Activated CD4-positive, alpha-beta T cell treated with anti-CD3 and anti-CD28 coated beads, Interleukin-2, amount 50 U/mL, for 1 hour (primary cell): ENCODE data around the gene VAV2.

ENCODE experiments used
- DNase-seq: peaks from one replicate; pipeline ENCODE4 v3.0.0-alpha.2; 2020

The VAV2 gene

DNA sequence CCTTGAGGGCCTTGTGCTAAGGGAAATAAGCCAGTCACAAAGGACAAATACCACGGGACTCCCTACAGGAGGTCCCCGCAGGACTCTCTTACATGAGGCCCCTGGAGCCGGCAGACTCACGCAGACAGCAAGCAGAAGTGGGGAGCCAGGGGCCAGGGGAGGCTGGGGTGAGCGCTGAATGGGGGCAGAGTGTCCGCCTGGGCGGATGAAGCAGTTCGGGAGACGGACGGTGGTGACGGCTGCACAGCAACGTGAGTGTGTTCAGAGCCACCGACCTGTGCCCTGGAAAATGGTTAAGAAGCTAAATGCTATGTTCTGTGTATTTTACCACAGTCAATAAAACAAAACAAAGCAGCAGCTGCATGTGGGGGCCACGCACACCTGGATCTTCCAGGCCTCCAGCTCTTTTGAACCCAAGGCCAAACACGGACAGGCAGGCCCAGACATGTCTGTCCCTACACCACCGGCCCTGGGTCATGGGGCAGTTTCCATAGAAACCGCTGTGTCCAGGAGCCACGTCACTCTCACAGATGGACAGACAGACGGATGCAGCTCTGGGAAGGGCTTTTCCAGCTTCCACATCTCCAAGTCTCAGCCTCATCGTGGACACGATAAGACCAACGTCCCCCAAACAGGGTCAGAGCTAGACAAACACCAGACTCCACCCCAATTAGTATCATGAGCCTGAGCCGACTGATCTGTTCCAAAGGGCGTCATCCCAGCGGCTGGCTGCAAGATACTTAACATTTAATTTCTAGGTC is 103.9 kb downstream of the VAV2 start:
- DNase-seq: no peak

DNA sequence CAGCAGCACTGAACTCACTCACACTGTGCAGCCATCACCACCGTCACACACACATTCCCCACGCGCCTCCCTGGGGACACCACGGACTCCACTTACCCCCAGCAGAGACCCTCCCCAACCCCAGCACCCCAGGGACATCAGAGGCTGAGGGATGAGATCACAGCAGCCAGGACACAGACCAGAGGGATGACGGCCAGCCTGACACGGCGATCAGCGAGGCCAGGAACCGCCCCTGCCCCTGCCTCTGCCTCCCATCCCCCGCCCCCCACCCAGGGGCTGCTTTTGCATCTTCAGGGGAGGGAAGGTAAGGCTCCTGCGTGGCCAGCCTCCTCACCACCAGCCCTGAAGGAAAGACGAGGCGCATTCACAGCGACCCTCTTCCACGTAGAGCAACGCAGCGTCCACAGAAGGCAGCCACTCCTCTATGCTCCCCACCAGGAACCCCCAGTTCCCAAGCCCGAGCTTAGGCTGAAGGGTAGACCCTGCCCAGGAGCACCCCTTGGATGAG is 104.5 kb downstream of the VAV2 start:
- DNase-seq: no peak

DNA sequence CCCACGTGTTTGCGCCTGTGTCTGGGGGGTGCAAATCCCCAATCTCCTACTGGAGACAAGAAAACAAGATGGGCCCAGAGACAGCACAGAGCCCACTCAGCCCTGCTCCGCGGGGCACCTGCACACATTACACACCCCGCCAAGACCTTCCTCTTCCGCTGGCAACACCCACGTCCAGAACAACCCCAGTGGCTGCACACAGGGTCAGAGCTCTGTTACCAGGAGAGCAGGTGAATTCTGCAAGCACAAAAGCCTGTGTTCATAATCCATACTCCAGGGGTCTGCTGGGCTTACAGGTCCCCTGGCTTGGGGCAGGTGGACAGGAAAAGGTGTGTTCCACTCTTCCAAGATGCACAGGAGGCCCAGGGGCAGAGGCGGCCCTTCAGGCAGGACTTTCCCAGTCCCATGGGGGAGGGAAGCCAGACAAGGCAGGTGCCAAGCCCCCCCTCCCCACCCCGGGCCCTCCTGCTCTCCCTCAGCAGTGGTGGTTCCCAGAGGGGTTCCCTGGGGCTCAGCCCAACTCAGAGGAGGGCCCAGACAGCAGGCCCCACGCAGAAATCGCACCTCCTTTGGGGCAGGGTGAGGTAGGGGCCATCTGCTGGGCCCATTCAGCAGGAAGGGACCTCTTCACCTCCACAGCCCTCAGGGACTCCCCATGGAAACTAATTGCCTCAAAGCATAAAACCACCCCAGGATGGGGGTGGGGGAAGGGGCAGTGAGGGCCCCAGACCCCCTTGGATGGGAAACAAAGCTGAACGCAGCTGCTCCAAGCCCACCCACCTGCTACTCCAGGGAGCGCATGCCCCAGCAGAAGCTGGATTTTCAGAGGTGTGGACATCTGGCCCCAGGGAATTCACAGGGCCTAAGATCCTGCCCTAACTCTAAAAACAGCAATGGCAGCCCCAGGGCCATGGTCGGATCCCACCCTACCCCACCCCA is 105.3 kb downstream of the VAV2 start:
- no peak for DNase-seq

DNA sequence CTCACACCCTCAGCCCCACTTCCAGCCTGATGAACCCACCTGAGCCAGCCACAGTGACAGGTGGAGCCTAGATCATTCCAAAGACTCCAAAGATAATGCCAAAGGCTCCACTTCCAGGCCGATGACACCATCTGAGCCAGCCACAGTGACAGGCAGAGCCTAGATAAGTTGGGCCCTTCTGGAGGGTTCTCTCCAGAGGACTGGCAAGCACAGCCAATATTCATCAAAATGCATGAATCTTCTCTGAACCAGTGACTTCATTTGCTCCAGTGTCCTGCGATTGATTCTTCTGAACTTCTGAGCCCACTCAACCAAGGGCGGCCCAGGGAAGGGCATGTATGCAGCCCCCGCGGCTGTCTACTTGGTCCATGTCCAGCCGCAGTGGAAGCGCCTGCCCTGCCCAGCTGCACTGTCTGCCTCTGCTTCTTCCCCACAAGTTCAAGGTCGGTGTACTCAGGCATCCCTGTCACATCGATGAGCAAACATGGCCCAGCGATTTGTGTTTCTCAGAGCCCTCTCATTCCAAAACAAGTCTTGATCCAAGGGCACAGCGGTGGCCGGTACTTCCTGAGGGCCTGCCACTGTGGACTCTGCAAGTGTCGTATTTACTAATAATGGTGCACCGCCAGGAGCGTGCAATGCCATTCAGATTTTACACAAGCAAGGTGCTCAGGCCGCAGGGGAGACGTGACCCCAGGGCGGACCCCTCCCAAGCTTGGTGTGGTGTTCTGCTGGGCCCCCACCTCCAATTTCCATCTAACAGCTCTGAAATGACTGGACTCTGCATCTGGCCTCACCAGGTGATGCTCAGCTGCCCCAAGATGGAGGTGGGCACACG is 107.0 kb downstream of the VAV2 start:
- no peak for DNase-seq

DNA sequence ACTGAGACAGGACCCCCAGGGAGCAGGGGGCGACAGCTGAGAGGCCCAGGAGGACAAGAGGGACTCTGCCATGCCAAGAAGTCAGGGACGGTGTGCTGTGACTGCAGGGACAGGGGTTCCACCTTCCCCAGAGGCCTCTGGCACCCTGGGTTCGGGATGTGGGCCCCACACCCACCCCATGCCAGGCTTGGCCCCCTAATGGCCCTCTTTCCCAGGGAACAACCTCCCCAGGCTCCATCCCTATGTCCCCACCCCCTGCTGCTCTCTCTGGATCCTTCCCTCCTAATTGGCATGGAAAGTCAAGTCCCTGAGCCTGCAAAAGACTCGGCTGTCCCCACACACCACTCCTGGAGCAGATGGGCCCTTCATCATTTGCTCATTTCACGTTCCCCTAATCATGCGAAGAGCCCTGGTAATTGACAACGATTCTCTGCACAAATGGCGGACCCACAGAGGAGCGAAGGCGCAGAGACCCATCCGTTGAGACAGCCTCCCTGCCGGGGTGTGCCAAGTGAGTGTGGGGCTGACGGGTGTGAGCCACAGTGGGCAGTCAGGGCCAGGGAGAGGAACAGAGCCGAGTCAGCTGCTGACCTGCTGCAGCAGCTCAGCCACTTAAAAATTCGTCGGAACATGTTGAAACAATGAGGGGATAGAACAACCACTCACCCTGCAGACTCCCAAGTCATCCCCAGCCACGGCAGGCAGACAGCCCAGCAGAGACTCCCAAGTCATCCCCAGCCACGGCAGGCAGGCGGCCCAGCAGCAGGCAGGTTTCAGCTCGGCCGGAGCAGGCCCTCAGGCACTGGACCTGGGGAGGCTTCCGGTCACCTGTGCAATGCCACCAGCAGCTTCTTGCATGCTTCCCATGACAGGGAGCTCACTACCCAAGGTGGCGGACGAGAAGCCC is 109.0 kb downstream of the VAV2 start:
- no peak for DNase-seq

DNA sequence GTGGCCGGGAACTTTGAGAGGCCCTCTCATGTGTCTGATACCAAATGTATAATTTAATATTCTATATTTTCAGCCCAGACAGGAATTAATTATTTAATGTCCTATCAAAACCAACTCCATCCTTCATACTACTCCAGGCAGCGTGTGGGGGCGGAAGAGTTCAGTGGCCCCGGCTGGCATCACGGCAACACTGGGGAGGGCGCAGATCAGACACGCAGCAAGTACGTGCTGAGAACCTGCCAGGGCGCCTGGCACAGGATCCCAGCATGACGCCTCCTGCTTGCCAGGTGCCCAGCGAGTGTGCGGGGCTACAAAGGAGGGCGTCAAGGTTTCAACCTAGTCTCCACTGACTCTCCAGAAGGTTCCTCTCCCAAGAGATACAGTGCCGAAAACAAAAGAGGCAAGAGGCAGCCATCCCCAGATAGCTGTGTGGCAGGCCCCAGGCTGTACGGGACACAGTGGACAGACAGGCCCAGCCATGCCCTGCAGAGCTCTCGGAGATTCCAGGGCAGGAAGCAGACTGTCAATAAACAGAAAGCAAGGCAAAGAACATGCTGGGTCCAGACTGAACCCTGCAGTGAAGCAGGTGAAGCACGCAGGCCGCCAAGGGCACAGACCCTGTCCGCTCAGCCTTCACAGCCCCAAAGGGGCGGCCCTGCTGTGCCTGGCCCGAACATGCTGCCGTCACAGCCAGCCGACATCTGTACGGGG is 110.3 kb downstream of the VAV2 start:
- no peak for DNase-seq

DNA sequence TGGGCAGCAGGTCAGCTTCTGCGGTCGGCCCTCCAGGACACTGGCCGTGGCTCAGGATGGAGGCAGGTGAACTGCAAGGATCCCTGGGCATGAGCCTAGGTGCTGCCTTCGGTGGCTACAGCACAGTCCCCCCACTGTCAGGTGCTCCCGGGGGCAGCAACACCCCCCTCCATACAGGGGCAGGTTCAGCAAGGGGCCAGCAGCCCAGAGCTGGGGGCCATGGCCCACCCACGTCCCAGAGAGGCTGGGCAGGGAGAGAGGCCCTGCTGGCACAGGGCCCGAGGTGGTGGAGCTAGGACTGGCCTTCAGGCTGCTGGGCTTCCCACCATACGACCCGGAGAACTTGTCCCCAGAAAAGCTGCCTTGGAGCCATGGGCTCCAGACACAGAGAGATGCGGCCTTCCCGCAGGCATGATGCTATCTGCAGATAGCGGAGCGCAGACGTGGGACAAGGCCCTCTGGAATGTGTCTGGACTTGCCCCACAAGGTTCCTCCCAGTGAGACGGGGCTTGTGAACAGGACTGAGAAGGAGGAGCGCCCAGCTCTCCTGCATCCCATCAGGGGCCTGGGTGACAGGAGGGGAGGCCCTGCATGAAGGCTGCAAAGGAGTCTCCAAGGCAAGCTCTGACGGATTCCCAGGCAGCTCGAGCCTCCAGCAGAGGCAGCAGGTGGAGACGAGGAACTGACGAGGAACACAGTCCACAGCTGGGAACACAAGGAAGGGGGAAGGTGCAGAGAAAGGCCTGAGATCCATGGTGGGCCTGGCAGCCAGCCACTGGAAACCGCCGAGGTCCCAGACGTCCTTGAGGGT is 111.1 kb downstream of the VAV2 start:
- no peak for DNase-seq

DNA sequence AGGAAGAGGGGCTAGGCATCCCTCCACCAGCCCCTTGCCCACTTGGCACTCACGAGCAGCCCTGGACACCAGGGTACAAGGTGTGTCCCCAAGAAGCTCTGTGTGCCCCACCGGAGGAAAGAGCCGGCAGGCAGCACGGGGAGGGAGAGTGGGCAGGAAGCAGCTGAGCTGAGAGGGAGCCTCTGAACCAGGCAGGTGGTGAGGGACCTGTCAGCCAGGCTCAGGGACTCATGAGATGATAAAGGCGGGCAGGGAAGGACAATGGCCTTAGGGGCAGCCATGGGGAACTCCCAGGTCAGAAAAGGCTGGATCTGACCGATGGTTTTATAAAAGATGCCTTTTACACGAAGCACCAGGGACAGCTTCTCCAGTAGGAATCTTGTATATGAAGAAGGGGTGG is 112.0 kb downstream of the VAV2 start:
- DNase-seq: no peak

DNA sequence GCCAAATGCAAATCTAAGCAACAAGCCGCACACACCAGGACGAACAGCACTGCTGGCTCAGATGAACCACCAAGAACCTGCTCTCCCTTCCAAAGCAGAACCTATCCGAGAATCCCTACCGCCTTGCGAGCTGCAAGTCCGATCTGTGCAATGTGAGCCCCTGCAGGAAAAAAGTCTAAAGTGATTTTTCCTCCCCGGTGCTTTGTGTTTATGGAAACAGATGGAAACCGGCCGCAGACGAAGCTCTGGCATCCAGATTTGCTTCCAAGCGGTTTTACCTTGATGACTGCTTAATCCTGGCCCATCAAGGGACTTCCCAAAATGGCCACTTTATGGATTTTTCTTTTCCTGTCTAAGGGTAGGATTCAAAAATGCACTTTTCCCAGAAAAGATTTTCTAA is 112.5 kb downstream of the VAV2 start:
- no peak for DNase-seq

DNA sequence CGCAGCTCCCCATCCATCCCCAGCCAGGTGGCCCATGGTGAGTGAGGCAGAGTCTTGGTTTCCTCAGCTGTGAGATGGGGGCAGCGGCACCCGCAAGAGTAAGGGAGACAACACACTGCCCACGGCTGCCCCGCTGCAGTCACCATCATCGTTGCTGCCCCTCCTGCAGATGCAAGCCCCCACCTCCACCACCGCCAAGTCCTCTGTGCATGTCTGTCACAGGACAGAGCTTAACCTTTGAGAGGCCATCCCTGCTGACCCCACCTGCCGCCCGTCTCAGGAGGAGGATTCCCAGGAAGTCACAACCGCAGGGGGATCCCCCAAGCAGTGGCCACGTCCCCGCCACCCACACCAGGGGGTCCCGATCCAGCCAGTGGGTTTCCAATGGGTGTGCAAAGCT is 113.7 kb downstream of the VAV2 start:
- no peak for DNase-seq

DNA sequence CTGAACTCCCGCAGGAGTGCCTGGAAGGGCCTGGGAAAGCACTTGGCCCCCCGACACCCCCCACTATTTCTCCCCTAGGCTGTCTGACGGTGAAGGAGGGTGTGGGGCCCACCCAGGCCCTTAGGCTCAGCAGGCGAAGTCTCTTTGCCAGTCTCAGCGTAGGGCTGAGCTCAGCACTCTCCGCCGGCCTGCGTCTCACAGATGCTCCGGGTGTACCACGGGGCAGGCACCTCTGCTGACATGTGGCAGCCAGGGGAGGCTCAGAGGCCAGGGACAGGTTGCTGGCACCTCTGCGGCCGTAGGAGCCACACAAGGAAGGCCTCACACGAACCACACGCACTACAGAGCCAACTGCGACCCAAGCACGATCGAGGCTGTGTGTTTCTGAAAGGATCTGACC is 114.2 kb downstream of the VAV2 start:
- no peak for DNase-seq

DNA sequence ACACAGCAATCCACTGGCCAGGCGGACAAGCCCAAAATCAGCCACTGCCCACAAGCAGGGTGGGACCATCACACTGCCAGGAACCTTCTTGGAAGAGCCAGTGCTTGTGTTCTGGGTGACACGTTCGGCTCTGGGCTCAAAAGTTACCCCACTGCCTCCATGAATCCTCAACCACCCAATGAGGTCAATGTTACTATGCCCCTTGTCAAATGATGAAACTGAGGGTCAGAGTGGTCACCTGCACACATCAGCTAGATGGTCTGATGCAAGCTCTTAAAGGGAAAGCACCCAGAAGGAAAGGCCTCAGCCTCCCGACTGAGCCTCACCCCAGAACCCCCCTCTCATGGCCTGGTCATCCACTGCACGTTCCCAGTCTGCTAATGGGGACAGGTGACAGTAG is 114.8 kb downstream of the VAV2 start:
- no peak for DNase-seq

DNA sequence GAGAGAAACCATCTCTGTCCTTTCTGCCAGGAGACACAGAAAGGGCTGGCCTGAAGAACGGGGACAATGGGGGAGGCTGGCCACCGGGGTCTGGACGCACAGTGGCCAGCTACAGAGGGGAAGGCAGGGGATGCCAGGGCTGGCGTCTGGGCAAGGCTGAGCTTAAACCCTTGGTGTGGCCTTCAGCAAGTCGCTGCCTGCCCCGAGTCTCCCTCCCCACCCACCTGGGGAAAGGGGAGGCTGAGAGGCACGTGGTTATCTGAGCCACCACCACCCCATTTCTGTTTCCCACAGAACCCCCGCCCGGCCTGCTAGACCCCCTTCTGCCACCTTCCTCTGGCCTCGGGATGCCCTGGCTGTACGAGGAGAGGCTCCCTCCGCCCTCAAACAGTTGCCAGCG is 115.3 kb downstream of the VAV2 start:
- DNase-seq: no peak

DNA sequence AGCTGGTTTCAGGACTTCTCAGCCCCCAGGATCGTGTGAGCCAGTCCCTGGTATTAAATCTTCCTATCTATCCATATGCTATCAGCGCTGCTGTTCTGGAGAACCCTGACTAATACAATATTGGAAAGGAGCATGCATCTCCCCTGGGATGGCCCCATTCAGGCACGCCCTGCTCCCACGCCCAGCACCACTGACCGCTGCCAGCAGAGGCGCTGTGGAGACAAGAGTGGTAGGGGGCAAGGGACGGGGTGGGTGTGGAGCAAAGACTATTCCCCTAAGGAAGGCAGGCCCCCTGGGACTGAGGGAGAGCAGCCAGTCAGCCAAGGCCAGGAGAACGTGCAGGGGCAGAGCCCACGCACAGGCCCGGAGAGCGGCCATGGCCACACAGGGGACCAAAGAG is 116.0 kb downstream of the VAV2 start:
- DNase-seq: no peak

DNA sequence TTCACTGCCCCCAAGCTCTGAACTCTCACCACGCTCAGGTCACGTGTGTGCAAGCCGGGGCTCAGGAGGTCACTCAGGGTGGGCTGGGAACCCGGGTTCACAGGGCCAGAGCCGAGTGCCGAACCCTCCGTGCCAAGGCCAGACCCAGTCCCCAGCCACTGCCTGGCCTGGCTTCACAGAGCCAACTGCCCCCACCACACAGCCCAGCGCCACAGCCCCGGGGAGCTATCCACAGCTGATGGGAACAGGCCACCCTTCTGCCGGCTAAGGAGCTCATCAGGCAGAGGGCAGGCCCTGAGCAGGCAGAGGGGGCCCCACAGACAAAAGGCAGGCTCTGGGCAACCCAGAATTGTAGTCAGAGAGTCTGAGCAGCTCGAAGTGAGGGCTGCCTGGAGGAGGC is 117.0 kb downstream of the VAV2 start:
- no peak for DNase-seq

DNA sequence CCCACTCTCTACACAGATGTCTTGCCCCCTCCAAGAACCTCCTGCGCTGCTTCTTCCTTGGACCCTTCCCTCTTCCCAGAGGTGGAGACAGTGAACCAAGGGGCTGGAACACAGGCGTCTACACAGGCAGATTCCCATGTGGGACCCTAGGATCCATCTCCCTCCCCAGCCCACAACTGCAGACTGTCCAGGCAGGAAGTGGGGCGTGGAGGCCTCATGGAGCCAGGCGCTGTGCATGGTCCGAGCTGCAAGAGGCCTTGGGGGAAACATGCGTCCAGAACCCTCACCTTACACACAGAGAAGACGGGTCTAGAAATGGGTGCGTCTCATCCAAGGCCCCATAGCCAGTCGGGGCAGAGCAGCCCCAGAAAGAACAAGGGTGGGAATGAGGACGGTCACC is 117.5 kb downstream of the VAV2 start:
- DNase-seq: no peak

DNA sequence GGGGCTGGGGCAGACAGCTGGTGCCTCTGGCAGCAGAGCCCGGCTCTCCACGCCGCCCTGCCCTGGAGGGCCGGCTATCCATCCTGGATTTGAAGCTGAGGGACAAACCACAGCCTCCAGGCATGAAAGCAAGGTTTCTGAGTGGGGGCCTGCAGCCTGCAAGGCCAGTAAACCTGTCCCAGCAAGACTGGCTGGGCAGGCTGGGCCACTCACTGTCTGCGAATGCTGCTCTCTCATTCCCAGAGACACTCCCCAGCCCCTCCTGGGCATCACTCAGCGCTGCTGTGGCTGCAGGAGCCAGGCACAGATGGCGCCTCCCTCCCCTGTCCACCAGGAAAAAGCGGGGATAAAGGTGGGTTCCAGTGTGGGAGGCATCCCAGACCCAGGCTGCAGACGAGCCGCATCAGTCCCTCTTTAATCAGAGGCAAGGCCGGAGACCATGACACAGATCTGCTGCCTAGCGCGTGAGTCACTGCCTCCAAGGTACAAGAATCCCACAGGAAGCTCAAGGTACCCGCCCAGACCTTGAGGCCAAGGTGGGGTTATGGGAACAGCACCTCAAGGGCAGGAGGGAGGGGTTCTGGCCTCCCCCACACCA is 118.0 kb downstream of the VAV2 start:
- DNase-seq: no peak

DNA sequence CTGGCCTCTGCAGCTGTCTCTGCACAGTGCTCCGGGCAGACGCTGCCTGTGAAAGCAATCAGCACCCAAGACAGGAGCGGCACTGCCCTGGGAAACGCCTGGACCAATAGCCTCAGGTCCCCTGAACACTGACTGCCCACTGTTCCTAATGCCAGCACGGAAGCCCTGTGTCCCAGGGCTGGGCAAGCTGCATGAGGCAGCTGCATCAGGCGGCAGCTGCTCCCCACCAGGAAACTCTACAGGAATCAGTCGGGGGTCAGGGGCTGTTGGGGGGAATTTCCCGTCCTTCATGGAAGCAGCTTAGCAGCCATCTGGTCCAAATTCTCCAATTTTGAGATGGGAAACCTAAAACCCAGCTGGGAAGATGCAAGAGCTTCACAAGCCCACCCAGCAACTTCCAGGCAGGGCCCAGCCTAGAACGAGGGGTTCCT is 118.6 kb downstream of the VAV2 start:
- DNase-seq: no peak

DNA sequence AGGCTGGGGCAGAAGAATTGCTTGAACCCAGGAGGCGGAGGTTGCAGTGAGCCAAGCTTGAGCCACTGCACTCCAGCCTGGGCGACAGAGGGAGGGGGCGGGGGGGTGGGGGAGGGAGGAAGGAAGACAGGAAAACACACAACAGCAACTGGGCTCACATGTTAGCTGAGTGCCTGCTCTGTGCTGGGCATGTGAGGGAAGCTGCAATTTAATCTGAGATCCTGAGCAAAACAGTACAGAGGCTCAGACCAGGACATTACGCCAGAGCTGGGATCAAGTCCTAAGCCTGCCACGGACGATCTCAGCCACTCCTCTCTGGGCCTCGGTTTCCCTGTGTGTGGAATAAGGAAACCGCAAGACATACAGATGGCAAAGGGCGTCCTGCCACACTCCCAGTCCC is 119.1 kb downstream of the VAV2 start:
- DNase-seq: no peak
